NB4 (cell line): ENCODE results near the gene LTK.
A peak's percentile ranks its signal among the peaks of the same experiment; 100 is the strongest.

ENCODE experiments used
- CTCF ChIP-seq: IDR thresholded peaks from one replicate; pipeline ENCODE4 v1.5.1; 2012; ENCODE audit warnings: low read depth, low read length
- POLR2A ChIP-seq: IDR thresholded peaks from 2 replicates; pipeline ENCODE4 v1.6.1; 2011; ENCODE audit warnings: mild to moderate bottlenecking; ENCODE audit not compliant: insufficient read length; ENCODE audit errors: extremely low read depth

- TF ChIP-seq POLR2A (peak; percentile 9), CTCF (no peak)
Measured at GRCh38 chr15:41503669-41504010, 10.0 kb downstream of the LTK start.
